ENCODE data around the gene TOMM40. TPM values are rescaled to one million over a fixed set of nuclear protein-coding genes. Genes with fewer than 3 reads are reported as not detected.

The TOMM40 gene
- total and polyA plus RNA-seq, 2 experiments from 2014 or later = 119 to 172 TPM

GRCh38 chr19:44866664-44867063 lies 24.4 kb upstream of the TOMM40 start:
- Histone ChIP-seq H3K4me1 (ENCODE audit: low read depth) (no peaks in the 10 kb centered on the region), H3K4me3 (no peak overlapping the region), H3K27me3 (no peaks in the 10 kb centered on the region), H3K36me3 (peaks cover 14% of the 10 kb centered on the region), H3K9me3 (ENCODE audit: low read depth) (no peaks in the 10 kb centered on the region), H3K27ac (no peak overlapping the region)
- no peak for TF ChIP-seq CTCF (IDR thresholded peaks at IDR 0.05; ENCODE audit: low read depth, low read length)
- no peak for DNase-seq (ENCODE audit: low read depth in 1 of 2, low spot score in 1 of 2)

GRCh38 chr19:44867578-44867977 lies 23.5 kb upstream of the TOMM40 start:
- no peak overlapping the region for H3K27ac ChIP-seq
- no peaks in the 10 kb centered on the region for H3K4me1 ChIP-seq (ENCODE audit: low read depth)
- no peak for DNase-seq (ENCODE audit: low read depth in 1 of 2, low spot score in 1 of 2)
- peaks cover 22% of the 10 kb centered on the region for H3K36me3 ChIP-seq
- H3K9me3 ChIP-seq (ENCODE audit: low read depth) = no peaks in the 10 kb centered on the region
- H3K4me3 ChIP-seq = no peak overlapping the region
- no peaks in the 10 kb centered on the region for H3K27me3 ChIP-seq
- TF ChIP-seq CTCF (IDR thresholded peaks at IDR 0.05; ENCODE audit: low read depth, low read length) = no peak

- Histone ChIP-seq H3K4me3 (no peak overlapping the region), H3K27me3 (no peaks in the 10 kb centered on the region), H3K27ac (peak overlapping the region; percentile 3), H3K36me3 (peaks cover 44% of the 10 kb centered on the region), H3K9me3 (ENCODE audit: low read depth) (no peaks in the 10 kb centered on the region), H3K4me1 (ENCODE audit: low read depth) (no peaks in the 10 kb centered on the region)
- peak in 1 of 2 donors; percentile 94 for DNase-seq (ENCODE audit: low read depth in 1 of 2, low spot score in 1 of 2)
- no peak for TF ChIP-seq CTCF (IDR thresholded peaks at IDR 0.05; ENCODE audit: low read depth, low read length)
These were observed 21.2 kb upstream of the TOMM40 start for GRCh38 chr19:44869733-44870470.

- Histone ChIP-seq H3K4me1 (ENCODE audit: low read depth) (no peaks in the 10 kb centered on the region), H3K4me3 (no peak overlapping the region), H3K27ac (no peak overlapping the region), H3K9me3 (ENCODE audit: low read depth) (no peaks in the 10 kb centered on the region), H3K36me3 (peaks cover 47% of the 10 kb centered on the region), H3K27me3 (no peaks in the 10 kb centered on the region)
- no peak for DNase-seq (ENCODE audit: low read depth in 1 of 2, low spot score in 1 of 2)
- TF ChIP-seq CTCF (IDR thresholded peaks at IDR 0.05; ENCODE audit: low read depth, low read length) = no peak
These were observed 19.2 kb upstream of the TOMM40 start for GRCh38 chr19:44871809-44872208.

- DNase-seq (ENCODE audit: low read depth in 1 of 2, low spot score in 1 of 2) = no peak
- no peaks in the 10 kb centered on the region for H3K9me3 ChIP-seq (ENCODE audit: low read depth)
- no peak for TF ChIP-seq CTCF (IDR thresholded peaks at IDR 0.05; ENCODE audit: low read depth, low read length)
- H3K36me3 ChIP-seq = peaks cover 51% of the 10 kb centered on the region
- H3K27me3 ChIP-seq = no peaks in the 10 kb centered on the region
- H3K27ac ChIP-seq = no peak overlapping the region
- no peak overlapping the region for H3K4me3 ChIP-seq
- no peaks in the 10 kb centered on the region for H3K4me1 ChIP-seq (ENCODE audit: low read depth)
These were observed 18.4 kb upstream of the TOMM40 start for GRCh38 chr19:44872661-44873060.
